ENCODE data around the gene RHOBTB1.

GRCh38 chr10:60979667-60980104, 35.7 kb upstream of the RHOBTB1 start:
- TF ChIP-seq CTCF (conservative IDR thresholded peaks at IDR 0.05 in 1 of 2, IDR thresholded peaks at IDR 0.05 in 1 of 2; ENCODE audit: low read depth in 1 of 2, low read length in 2 of 2), result no peak
- TF ChIP-seq EZH2 (IDR thresholded peaks at IDR 0.05; ENCODE audit: low read length, missing control alignments), result no peak
